ENCODE results near the gene EMILIN3.

Gene EMILIN3

DNA sequence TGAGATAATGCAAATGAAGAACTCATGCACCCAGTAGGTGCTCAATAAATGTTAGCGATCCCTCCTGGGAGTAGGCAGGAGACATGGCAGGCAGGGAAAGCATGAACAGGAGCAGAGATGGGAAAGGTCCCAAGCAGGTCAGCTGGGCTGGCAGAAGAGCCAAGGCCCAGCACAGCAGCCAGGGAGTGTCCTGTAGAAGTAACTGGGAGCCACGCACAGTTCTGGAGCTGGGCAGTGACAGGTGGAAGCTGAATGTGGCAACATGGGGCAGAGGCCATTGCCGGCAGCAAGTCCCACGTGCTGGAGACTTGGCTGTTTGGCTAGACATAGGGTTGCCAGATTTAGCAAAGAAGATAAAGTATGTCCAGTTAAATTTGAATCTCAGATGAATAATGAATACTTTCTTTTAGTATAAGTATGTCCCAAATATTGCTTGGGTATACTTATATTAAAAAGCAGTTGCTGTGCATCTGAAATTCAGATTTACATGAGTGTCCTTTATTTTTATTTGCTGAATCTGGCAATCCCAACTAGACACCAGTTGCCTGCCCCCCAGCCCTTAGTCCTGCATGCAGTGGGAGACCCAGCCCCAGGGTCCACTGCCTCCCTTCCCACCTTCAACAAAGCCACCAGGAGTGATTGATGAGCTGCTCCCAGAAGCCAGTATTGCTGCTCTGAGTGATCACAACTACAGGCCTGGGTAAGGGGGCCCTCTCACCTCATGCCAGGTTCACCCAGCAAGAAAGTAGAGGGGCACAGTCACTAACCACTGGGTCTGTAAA lies 29.7 kb downstream of the EMILIN3 start:
- DNase-seq (ENCODE audit: low read depth) = no peak
- no peak for TF ChIP-seq MYC (IDR thresholded peaks at IDR 0.05; ENCODE audit: low read depth, low read length)
- TF ChIP-seq, protein P1, sequence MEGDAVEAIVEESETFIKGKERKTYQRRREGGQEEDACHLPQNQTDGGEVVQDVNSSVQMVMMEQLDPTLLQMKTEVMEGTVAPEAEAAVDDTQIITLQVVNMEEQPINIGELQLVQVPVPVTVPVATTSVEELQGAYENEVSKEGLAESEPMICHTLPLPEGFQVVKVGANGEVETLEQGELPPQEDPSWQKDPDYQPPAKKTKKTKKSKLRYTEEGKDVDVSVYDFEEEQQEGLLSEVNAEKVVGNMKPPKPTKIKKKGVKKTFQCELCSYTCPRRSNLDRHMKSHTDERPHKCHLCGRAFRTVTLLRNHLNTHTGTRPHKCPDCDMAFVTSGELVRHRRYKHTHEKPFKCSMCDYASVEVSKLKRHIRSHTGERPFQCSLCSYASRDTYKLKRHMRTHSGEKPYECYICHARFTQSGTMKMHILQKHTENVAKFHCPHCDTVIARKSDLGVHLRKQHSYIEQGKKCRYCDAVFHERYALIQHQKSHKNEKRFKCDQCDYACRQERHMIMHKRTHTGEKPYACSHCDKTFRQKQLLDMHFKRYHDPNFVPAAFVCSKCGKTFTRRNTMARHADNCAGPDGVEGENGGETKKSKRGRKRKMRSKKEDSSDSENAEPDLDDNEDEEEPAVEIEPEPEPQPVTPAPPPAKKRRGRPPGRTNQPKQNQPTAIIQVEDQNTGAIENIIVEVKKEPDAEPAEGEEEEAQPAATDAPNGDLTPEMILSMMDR (IDR thresholded peaks at IDR 0.05; ENCODE audit: low read depth, low read length) = no peak
- TF ChIP-seq POLR2A (IDR thresholded peaks at IDR 0.05; ENCODE audit: extremely low read depth, insufficient read length) = no peak
- TF ChIP-seq, protein P2, sequence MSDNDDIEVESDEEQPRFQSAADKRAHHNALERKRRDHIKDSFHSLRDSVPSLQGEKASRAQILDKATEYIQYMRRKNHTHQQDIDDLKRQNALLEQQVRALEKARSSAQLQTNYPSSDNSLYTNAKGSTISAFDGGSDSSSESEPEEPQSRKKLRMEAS (IDR thresholded peaks at IDR 0.05; ENCODE audit: low read depth, low read length) = no peak

DNA sequence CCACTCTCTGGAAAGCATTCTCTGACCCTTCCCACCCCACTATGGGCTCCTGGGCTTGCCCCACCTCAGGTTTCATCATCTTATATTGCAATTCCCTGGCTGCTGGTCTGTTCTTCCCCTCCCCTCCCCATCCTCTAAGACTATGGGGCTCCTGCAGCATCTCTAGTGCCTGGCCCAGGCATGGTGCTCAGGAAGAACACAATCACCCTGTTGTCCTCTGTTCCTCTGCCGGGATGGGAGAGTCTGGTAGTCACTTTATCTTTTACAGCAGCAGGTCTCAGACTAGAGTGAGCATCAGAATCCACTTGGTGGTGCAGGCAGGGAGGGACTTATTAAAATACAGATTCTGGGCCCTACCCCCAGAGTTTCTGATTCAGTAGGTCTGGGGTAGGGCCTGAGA lies 31.0 kb downstream of the EMILIN3 start:
- no peak for DNase-seq (ENCODE audit: low read depth)
- no peak overlapping the region for H3K4me3 ChIP-seq (ENCODE audit: low read depth, low read length)
- TF ChIP-seq, protein P2 (IDR thresholded peaks at IDR 0.05; ENCODE audit: low read depth, low read length) = no peak
- no peak for TF ChIP-seq MYC (IDR thresholded peaks at IDR 0.05; ENCODE audit: low read depth, low read length)
- no peak for TF ChIP-seq POLR2A (IDR thresholded peaks at IDR 0.05; ENCODE audit: extremely low read depth, insufficient read length)
- TF ChIP-seq, protein P1 (IDR thresholded peaks at IDR 0.05; ENCODE audit: low read depth, low read length) = no peak

More for the DNA sequence above, 29.7 kb downstream of the EMILIN3 start:
- H3K4me3 ChIP-seq (ENCODE audit: low read depth, low read length) = no peak overlapping the region

DNA sequence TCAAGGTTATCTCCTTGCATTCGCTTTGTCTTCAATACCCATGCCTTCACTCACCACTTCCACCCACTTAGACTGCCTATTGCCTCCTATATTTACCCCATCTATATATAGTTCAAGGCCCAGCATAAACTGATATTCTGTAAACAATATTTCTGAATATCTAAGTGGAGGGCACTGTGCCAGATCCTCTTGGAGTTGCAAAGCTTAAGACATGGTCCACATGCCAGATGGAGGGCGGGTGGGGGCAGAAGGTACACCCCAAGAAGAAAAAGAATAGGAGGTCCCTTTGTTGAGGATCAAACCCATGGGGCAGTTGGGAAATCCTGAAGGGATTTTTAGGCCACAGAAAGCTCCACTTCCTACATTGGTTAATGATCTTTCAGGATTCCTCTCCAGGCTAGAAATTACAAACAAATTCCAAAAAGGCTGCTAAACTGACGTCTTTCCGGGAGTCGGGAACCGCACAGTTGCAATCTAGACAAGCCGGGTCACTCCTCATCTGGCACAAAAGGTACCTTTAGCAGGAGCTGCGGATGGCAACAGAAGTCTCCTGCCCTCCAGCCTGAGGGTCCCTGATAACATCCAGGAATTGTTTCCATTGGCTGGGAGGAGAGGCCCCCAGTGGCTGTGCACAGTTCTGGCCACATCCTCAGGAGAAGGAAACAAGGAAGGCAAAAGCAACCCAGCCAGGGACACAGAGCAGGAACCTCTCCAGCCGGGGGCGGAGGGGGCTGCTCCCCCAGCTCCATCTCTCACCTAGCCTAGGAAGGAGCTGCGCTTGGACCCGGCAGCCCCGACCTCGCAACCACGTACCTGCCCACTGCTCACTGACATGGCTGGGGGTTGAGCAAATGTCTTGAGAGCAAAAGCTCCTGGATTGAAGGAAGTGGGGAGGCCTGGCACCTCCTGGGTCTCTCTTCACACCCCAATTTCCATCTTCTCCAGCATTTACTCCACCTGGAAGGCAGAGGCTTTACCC lies 31.9 kb downstream of the EMILIN3 start:
- no peak overlapping the region for H3K4me3 ChIP-seq (ENCODE audit: low read depth, low read length)
- no peak for TF ChIP-seq POLR2A (IDR thresholded peaks at IDR 0.05; ENCODE audit: extremely low read depth, insufficient read length)
- TF ChIP-seq, protein P2 (IDR thresholded peaks at IDR 0.05; ENCODE audit: low read depth, low read length) = no peak
- TF ChIP-seq, protein P1 (IDR thresholded peaks at IDR 0.05; ENCODE audit: low read depth, low read length) = no peak
- no peak for TF ChIP-seq MYC (IDR thresholded peaks at IDR 0.05; ENCODE audit: low read depth, low read length)
- DNase-seq (ENCODE audit: low read depth) = no peak

DNA sequence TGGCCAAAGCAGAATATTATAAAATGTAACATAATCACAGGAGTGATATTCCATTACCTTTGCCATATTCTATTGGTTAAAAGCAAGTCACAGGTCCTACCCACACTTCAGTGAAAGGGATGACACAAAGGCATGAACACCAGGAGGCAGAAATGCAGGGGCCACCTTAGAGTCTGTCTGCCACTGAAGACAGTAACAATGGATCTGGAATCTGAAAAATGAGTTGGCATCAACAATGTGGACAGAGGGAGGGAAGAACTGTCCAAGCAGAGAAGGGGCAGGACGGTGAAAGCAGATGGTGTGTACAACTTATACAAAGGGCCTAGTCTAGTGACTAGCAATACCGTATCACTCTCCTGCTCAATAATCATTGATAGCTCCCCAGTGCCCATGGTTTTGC lies 32.6 kb downstream of the EMILIN3 start:
- DNase-seq (ENCODE audit: low read depth) = no peak
- TF ChIP-seq, protein P1 (IDR thresholded peaks at IDR 0.05; ENCODE audit: low read depth, low read length) = no peak
- TF ChIP-seq MYC (IDR thresholded peaks at IDR 0.05; ENCODE audit: low read depth, low read length) (no peak), POLR2A (IDR thresholded peaks at IDR 0.05; ENCODE audit: extremely low read depth, insufficient read length) (no peak)
- TF ChIP-seq, protein P2 (IDR thresholded peaks at IDR 0.05; ENCODE audit: low read depth, low read length) = no peak
- no peak overlapping the region for H3K4me3 ChIP-seq (ENCODE audit: low read depth, low read length)

DNA sequence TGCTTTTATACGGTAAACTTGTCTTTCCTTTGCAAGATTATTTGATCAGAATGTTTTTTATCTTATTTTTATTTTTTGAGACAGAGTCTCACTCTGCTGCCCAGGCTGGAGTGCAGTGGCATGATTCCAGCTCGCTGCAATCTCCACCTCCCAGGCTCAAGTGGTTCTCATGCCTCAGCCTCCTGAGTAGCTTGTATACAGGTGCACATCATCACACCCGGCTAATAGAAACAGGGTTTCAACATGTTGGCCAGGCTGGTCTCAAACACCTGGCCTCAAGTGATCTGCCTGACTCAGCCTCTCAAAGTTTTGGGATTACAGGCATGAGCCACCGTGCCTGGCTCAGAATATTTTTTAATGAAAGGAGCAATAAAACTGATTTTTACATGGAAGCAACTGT lies 34.9 kb downstream of the EMILIN3 start:
- no peak overlapping the region for H3K4me3 ChIP-seq (ENCODE audit: low read depth, low read length)
- no peak for DNase-seq (ENCODE audit: low read depth)
- TF ChIP-seq, protein P1 (IDR thresholded peaks at IDR 0.05; ENCODE audit: low read depth, low read length) = no peak
- no peak for TF ChIP-seq POLR2A (IDR thresholded peaks at IDR 0.05; ENCODE audit: extremely low read depth, insufficient read length)
- TF ChIP-seq, protein P2 (IDR thresholded peaks at IDR 0.05; ENCODE audit: low read depth, low read length) = no peak
- no peak for TF ChIP-seq MYC (IDR thresholded peaks at IDR 0.05; ENCODE audit: low read depth, low read length)
